CD4-positive, CD25-positive, alpha-beta regulatory T cell (primary cell): ENCODE data around the gene LSR. TPM values are rescaled to one million over a fixed set of nuclear protein-coding genes. Genes with fewer than 3 reads are reported as not detected.

Source experiments
- ATAC-seq, 2 donors: fragments of 150-1000 bp; cut with Tn5 transposase; one replicate each; pipeline ENCODE4 v1.10.0; 2021; ENCODE audit warnings: low read depth in 2 of 2, moderate number of reproducible peaks in 2 of 2, moderate library complexity in 1 of 2
- DNase-seq, 3 donors: peaks; one replicate each; pipeline versions ENCODE4 v3.0.0 to v3.0.0-alpha.2; 2012 to 2022; ENCODE audit warnings: mixed read lengths in 1 of 3
- H3K27ac ChIP-seq: one replicate; pipeline ENCODE4 v1.7.0; 2013; ENCODE audit warnings: mild to moderate bottlenecking, low read length; ENCODE audit not compliant: insufficient read depth, poor library complexity, severe bottlenecking
- H3K27me3 ChIP-seq: one replicate; pipeline ENCODE4 v1.7.0; 2013; ENCODE audit warnings: low read length; ENCODE audit not compliant: control insufficient read depth, insufficient read depth
- H3K36me3 ChIP-seq: one replicate; pipeline ENCODE4 v1.7.0; 2013; ENCODE audit warnings: mild to moderate bottlenecking, low read length, moderate library complexity; ENCODE audit not compliant: control insufficient read depth, insufficient read depth
- H3K4me1 ChIP-seq: 2 replicates; pipeline ENCODE4 v1.7.0; 2013; ENCODE audit warnings: mild to moderate bottlenecking, low read length; ENCODE audit not compliant: insufficient read depth, control insufficient read depth, poor library complexity, severe bottlenecking
- H3K4me3 ChIP-seq: one replicate; pipeline ENCODE4 v1.7.0; 2013; ENCODE audit warnings: low read depth, mild to moderate bottlenecking, low read length, moderate library complexity
- H3K9me3 ChIP-seq, 2 experiments: 1 replicate in 1 of 2; 2 replicates in 1 of 2; pipeline ENCODE4 v1.7.0; 2013; ENCODE audit warnings: low read length in 2 of 2, mild to moderate bottlenecking in 1 of 2, moderate library complexity in 1 of 2; ENCODE audit not compliant: control insufficient read depth in 2 of 2
- H3K27ac Mint-ChIP-seq, 3 donors: one replicate each; pipeline ENCODE4 v1.8.0; 2020 to 2022; ENCODE audit warnings: mild to moderate bottlenecking in 3 of 3, mixed read lengths in 3 of 3, moderate library complexity in 2 of 3
- H3K27me3 Mint-ChIP-seq: one replicate; pipeline ENCODE4 v1.8.0; 2022; ENCODE audit warnings: mild to moderate bottlenecking, mixed read lengths
- H3K36me3 Mint-ChIP-seq: one replicate; pipeline ENCODE4 v1.8.0; 2020; ENCODE audit warnings: mixed read lengths
- H3K4me1 Mint-ChIP-seq, 4 donors: one replicate each; pipeline ENCODE4 v1.8.0; 2020 to 2022; ENCODE audit warnings: mixed read lengths in 4 of 4, mild to moderate bottlenecking in 1 of 4
- H3K4me3 Mint-ChIP-seq, 4 donors: one replicate each; pipeline ENCODE4 v1.8.0; 2020 to 2022; ENCODE audit warnings: mild to moderate bottlenecking in 4 of 4, mixed read lengths in 4 of 4, moderate library complexity in 3 of 4
- H3K9me3 Mint-ChIP-seq, 7 donors: one replicate each; pipeline ENCODE4 v1.8.0; 2020 to 2022; ENCODE audit warnings: mixed read lengths in 7 of 7, mild to moderate bottlenecking in 3 of 7, moderate library complexity in 2 of 7
- polyA plus RNA-seq, 4 donors: library from polyadenylated mRNA; unstranded; fragments of 300-500 nt; fragmentation: Illumina TruSeq; gene quantifications; one replicate each; pipeline ENCODE4 v1.2.3, GENCODE V29; 2021
- total RNA-seq: library from RNA; stranded (reverse); gene quantifications from one replicate; pipeline ENCODE4 v1.2.3, GENCODE V29; 2022

Gene LSR, protein sequence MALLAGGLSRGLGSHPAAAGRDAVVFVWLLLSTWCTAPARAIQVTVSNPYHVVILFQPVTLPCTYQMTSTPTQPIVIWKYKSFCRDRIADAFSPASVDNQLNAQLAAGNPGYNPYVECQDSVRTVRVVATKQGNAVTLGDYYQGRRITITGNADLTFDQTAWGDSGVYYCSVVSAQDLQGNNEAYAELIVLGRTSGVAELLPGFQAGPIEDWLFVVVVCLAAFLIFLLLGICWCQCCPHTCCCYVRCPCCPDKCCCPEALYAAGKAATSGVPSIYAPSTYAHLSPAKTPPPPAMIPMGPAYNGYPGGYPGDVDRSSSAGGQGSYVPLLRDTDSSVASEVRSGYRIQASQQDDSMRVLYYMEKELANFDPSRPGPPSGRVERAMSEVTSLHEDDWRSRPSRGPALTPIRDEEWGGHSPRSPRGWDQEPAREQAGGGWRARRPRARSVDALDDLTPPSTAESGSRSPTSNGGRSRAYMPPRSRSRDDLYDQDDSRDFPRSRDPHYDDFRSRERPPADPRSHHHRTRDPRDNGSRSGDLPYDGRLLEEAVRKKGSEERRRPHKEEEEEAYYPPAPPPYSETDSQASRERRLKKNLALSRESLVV
- total RNA-seq (28.1 TPM), polyA plus RNA-seq (10 to 100 TPM; 47.8 to 66.1 (median 53.7) TPM)

DNA sequence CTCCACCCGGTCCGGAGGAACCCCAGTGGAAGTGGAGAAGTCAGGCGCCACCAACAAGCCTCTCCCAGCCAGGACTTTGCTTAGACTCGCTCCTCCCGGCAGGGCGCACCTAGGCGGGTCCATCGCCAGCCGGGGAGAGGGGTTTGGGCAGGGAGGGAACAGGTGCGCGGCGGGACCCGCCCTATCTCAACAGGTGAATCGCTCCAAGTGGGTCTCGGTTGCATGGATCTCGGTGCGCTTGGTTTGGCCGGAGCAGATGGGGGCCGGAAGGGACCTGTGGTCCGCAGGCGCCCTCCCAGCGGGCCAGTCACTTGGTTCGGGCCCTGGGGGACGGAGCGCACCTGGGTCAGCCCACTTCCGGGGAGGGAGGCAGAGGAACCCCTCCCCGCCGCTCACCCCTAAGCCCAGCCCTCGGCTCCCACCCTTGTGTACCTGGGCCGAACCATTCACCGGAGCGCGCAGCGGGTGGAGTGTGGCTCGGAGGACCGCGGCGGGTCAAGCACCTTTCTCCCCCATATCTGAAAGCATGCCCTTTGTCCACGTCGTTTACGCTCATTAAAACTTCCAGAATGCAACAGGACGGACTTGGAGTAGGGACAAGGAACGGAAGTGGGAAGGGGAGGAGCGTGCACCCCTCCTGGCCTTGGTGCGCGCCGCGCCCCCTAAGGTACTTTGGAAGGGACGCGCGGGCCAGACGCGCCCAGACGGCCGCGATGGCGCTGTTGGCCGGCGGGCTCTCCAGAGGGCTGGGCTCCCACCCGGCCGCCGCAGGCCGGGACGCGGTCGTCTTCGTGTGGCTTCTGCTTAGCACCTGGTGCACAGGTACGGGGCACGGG lies at the start of gene LSR:
LSR (plus strand) TSS at position 693 of the 836 bp plus-strand sequence; CDS start at position 714, 21 bp downstream.
- Mint-ChIP-seq H3K27ac (peak within 1 kb of the TSS; percentile 91 to 97 (median 92)), H3K27me3 (peaks cover 34% of the 10 kb centered on the region), H3K4me3 (peak within 1 kb of the TSS; percentile 93 to 96 (median 94)), H3K36me3 (peaks cover 18% of the 10 kb centered on the region), H3K4me1 (peaks cover 3 to 50% (median 28%) of the 10 kb centered on the region in 4 donors), H3K9me3 (peaks cover 0 to 8% (median 4%) of the 10 kb centered on the region in 7 donors)
- Histone ChIP-seq H3K27ac (peak within 1 kb of the TSS; percentile 73), H3K9me3 (no peaks in the 10 kb centered on the region), H3K4me3 (peak within 1 kb of the TSS; percentile 74), H3K27me3 (no peaks in the 10 kb centered on the region), H3K4me1 (peaks cover 32% of the 10 kb centered on the region), H3K36me3 (peaks cover 6% of the 10 kb centered on the region)
- DNase-seq (peak; percentile 61 to 92 (median 85)), ATAC-seq (peak; percentile 89 to 90)

DNA sequence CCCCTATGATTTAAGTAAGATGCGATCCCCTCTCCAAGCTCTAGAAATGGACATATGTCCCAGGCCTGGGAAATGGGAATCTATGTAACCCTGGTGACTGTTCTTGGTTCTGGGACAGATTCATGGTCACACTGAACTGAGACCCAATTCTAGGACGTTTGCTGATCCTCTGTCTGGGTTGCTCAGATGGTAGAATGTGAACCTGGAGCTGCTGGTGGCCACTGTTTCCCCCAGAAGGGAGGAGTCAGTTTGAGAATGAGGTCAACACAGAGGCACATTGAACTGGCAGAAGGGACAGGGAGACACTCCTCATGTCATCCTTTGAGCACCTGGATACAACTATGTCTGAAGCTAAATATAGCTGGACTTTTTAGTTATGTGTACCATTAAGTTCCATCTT lies 49.3 kb upstream of the LSR start:
- Histone ChIP-seq H3K9me3 (no peaks in the 10 kb centered on the region), H3K4me3 (no peak overlapping the region), H3K4me1 (peaks cover 12% of the 10 kb centered on the region), H3K36me3 (no peaks in the 10 kb centered on the region), H3K27me3 (no peaks in the 10 kb centered on the region), H3K27ac (no peak overlapping the region)
- Mint-ChIP-seq H3K27me3 (peaks cover 6% of the 10 kb centered on the region), H3K4me1 (peaks cover 5 to 55% (median 30%) of the 10 kb centered on the region in 4 donors), H3K9me3 (no peaks in the 10 kb centered on the region), H3K36me3 (no peaks in the 10 kb centered on the region), H3K27ac (peak overlapping the region in 2 of 3 donors; percentile 45 to 60), H3K4me3 (no peak overlapping the region)
- DNase-seq (no peak), ATAC-seq (no peak)

GRCh38 chr19:35202722-35203688 lies 45.8 kb upstream of the LSR start:
- Mint-ChIP-seq H3K4me1 (peaks cover 12 to 83% (median 57%) of the 10 kb centered on the region in 4 donors), H3K9me3 (peaks cover 0 to 2% (median 0%) of the 10 kb centered on the region in 7 donors), H3K27me3 (no peaks in the 10 kb centered on the region), H3K4me3 (no peak overlapping the region), H3K27ac (peak overlapping the region; percentile 10 to 88 (median 62)), H3K36me3 (peaks cover 2% of the 10 kb centered on the region)
- Histone ChIP-seq H3K36me3 (no peaks in the 10 kb centered on the region), H3K9me3 (no peaks in the 10 kb centered on the region), H3K4me3 (no peak overlapping the region), H3K27me3 (no peaks in the 10 kb centered on the region), H3K4me1 (peaks cover 46% of the 10 kb centered on the region), H3K27ac (no peak overlapping the region)
- DNase-seq (no peak), ATAC-seq (no peak)

- Histone ChIP-seq H3K27me3 (no peaks in the 10 kb centered on the region), H3K9me3 (no peaks in the 10 kb centered on the region), H3K36me3 (no peaks in the 10 kb centered on the region), H3K4me3 (peak overlapping the region; percentile 10), H3K4me1 (peaks cover 59% of the 10 kb centered on the region), H3K27ac (peak overlapping the region; percentile 91)
- H3K27me3 Mint-ChIP-seq: no peaks in the 10 kb centered on the region
- peaks cover 4% of the 10 kb centered on the region for H3K36me3 Mint-ChIP-seq
- H3K4me3 Mint-ChIP-seq: peak overlapping the region in 3 of 4 donors; percentile 77 to 85 (median 80)
- DNase-seq: peak in 1 of 3 donors; percentile 59
- peaks cover 0 to 4% (median 0%) of the 10 kb centered on the region in 7 donors for H3K9me3 Mint-ChIP-seq
- ATAC-seq: peak in 1 of 2 donors; percentile 10
- peaks cover 12 to 88% (median 51%) of the 10 kb centered on the region in 4 donors for H3K4me1 Mint-ChIP-seq
- H3K27ac Mint-ChIP-seq: peak overlapping the region; percentile 98 to 99 (median 98)
Observed at GRCh38 chr19:35204799-35205732, 43.7 kb upstream of the LSR start.

DNA sequence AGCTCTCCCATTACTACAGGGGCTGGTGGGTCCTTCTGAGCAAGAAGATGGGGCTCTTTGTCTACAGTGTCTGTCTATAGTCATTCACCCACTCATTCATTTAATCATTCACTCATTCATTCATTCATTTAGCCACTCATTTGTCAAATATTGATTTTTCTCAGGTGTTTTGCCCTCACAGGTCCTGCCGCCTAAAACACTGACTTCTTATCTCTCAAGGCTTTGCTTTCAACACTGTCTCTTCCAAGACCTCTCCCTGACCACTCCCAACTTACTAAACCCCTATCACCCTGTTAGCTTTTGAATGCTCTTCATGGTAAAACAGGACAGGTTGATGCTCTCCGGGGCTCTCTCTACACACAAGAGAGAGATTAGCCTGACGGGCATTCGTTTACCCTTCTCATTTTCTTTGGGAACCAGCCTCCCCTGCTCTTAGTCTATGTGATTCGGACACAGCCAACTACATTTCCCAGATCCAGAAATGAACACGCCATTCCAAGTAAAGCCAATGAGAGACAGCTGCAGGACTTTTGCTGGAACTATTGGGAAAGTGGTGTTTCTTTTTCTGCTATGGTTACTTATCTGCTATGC lies 43.0 kb upstream of the LSR start:
- H3K9me3 Mint-ChIP-seq: peaks cover 0 to 4% (median 0%) of the 10 kb centered on the region in 7 donors
- H3K27me3 Mint-ChIP-seq: no peaks in the 10 kb centered on the region
- ATAC-seq (no peak), DNase-seq (no peak)
- H3K4me3 Mint-ChIP-seq: peak overlapping the region in 3 of 4 donors; percentile 61 to 84 (median 80)
- Histone ChIP-seq H3K4me3 (peak overlapping the region; percentile 64), H3K27ac (peak overlapping the region; percentile 91), H3K27me3 (no peaks in the 10 kb centered on the region), H3K36me3 (no peaks in the 10 kb centered on the region), H3K9me3 (no peaks in the 10 kb centered on the region), H3K4me1 (peaks cover 65% of the 10 kb centered on the region)
- peak overlapping the region; percentile 98 to 99 (median 98) for H3K27ac Mint-ChIP-seq
- peaks cover 12 to 90% (median 52%) of the 10 kb centered on the region in 4 donors for H3K4me1 Mint-ChIP-seq
- peaks cover 4% of the 10 kb centered on the region for H3K36me3 Mint-ChIP-seq

DNA sequence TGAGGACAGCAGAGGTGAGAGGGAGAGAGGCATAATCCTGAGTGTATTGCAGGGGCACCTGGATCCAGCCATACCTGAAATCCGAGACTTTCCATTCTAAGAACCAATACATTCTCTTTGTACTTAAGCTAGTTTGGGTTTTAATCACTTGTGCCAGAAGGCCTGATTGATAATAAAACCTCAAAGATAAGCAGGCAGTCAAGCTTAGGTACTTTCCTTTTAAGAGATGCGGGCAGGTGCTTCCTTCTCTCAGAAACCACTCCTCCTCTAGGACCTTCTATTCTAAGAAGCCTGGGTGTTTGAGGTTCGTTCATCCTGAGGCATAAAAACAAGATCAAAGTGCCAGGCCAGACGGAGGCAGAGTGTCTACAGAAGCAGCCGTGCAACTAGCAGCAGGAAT lies 42.4 kb upstream of the LSR start:
- H3K4me3 ChIP-seq: peak overlapping the region; percentile 64
- ATAC-seq: peak; percentile 57 to 65
- H3K36me3 Mint-ChIP-seq: peaks cover 4% of the 10 kb centered on the region
- H3K36me3 ChIP-seq: no peaks in the 10 kb centered on the region
- peak; percentile 62 to 96 (median 78) for DNase-seq
- H3K27ac ChIP-seq: peak overlapping the region; percentile 91
- H3K27ac Mint-ChIP-seq: peak overlapping the region; percentile 98 to 99 (median 98)
- H3K4me1 ChIP-seq: peaks cover 71% of the 10 kb centered on the region
- peaks cover 10 to 89% (median 50%) of the 10 kb centered on the region in 4 donors for H3K4me1 Mint-ChIP-seq
- H3K27me3 Mint-ChIP-seq: no peaks in the 10 kb centered on the region
- no peaks in the 10 kb centered on the region for H3K9me3 ChIP-seq
- no peaks in the 10 kb centered on the region for H3K27me3 ChIP-seq
- peak overlapping the region; percentile 61 to 84 (median 71) for H3K4me3 Mint-ChIP-seq
- H3K9me3 Mint-ChIP-seq: peaks cover 0 to 4% (median 0%) of the 10 kb centered on the region in 7 donors
